Astrocyte of the cerebellum (primary cell): ENCODE results near the gene TENM4.

ENCODE experiments used
- DNase-seq: peaks from one replicate; pipeline ENCODE4 v3.0.0-alpha.2; 2011; ENCODE audit warnings: low read depth
- H3K4me3 ChIP-seq: 2 replicates; pipeline ENCODE4 v1.5.1; 2011; ENCODE audit warnings: mild to moderate bottlenecking, low read depth, low read length, moderate library complexity
- in situ Hi-C: cut with HindIII; loops from 2 replicates; pipeline ENCODE4 v1.10.0; 2017; ENCODE audit warnings: low sequenced_read_pairs
- TF ChIP-seq, protein P1 (sequence below): IDR thresholded peaks from 2 replicates; pipeline ENCODE4 v1.5.1; 2012; ENCODE audit warnings: low read length, low read depth, moderate library complexity, mild to moderate bottlenecking; ENCODE audit errors: missing control alignments

Gene TENM4

DNA sequence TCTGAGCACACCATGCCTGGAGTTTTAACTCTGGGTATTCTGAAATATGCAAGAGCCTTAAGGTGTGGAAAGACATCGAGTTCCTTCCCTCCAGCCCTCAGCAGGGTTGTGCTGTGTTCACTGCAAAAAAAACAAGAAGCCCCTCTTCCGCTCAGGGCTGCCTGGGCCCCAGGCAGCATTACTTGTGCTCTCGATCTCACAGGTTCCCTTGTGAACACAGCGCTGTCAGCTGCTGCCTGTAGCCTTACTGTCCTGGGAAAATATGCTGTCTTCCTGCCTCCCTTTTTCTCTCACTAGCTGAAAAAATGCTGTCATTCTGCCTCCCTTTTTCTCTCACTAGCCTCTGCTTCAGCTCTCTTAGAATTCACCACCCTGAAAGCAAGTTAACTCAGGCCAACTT is 15.7 kb upstream of the TENM4 start:
- H3K4me3 ChIP-seq: no peak overlapping the region
- in situ Hi-C loops: no loop called here
- TF ChIP-seq, protein P1, sequence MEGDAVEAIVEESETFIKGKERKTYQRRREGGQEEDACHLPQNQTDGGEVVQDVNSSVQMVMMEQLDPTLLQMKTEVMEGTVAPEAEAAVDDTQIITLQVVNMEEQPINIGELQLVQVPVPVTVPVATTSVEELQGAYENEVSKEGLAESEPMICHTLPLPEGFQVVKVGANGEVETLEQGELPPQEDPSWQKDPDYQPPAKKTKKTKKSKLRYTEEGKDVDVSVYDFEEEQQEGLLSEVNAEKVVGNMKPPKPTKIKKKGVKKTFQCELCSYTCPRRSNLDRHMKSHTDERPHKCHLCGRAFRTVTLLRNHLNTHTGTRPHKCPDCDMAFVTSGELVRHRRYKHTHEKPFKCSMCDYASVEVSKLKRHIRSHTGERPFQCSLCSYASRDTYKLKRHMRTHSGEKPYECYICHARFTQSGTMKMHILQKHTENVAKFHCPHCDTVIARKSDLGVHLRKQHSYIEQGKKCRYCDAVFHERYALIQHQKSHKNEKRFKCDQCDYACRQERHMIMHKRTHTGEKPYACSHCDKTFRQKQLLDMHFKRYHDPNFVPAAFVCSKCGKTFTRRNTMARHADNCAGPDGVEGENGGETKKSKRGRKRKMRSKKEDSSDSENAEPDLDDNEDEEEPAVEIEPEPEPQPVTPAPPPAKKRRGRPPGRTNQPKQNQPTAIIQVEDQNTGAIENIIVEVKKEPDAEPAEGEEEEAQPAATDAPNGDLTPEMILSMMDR: no peak
- DNase-seq: no peak

- TF ChIP-seq, protein P1: no peak
- in situ Hi-C loops: no loop called here
- no peak overlapping the region for H3K4me3 ChIP-seq
- no peak for DNase-seq
Observed at GRCh38 chr11:79453617-79454016, 12.8 kb upstream of the TENM4 start.

DNA sequence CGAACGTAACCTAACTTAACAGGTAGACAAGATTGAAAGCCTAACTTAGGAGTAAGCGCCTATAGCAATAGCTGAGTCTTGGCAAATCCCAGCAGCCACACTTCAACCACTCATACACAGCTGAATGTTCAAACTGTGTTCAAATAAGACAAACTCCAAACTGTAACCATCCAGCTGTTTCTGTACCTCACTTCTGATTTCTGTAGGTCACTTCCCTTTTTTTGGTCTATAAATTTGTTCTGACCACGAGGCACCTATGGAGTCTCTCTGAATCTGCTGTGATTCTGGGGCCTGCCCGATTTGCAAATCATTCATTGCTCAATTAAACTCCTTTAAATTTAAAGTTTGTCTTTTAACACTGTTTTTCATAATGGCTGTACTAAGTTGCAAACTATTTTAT is 8.2 kb upstream of the TENM4 start:
- in situ Hi-C loops: no loop called here
- H3K4me3 ChIP-seq: no peak overlapping the region
- DNase-seq: no peak
- TF ChIP-seq, protein P1: no peak

GRCh38 chr11:79447038-79447786 is 6.4 kb upstream of the TENM4 start:
- TF ChIP-seq, protein P1: no peak
- in situ Hi-C loops: no loop called here
- DNase-seq: no peak
- no peak overlapping the region for H3K4me3 ChIP-seq

DNA sequence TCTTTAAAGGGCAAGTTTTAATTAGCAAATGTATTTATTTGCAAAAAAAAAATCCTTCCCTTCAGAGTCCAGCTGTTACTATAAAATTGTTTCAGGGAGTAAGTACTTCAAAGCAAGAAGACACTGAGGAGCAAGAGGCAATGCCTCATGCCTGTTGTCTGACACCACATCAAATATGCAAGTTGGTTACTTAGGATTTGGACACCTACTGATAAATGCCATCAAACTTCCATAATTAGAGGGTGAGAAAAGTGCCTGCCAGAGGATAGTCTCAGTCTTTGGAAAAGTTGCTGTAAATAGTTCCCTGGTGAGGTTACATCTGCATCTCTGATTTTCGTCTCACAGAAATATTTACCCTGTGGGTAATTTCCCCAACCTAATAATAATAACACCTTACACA is 4.1 kb upstream of the TENM4 start:
- in situ Hi-C loops: no loop called here
- DNase-seq: no peak
- TF ChIP-seq, protein P1: no peak
- no peak overlapping the region for H3K4me3 ChIP-seq

- in situ Hi-C loops: no loop called here
- peak overlapping the region; percentile 83 for H3K4me3 ChIP-seq
- DNase-seq: no peak
- TF ChIP-seq, protein P1: no peak
Observed at GRCh38 chr11:79441461-79441875, 638 bp upstream of the TENM4 start.
